SIG-M5 (cell line): Measurements from ENCODE around the gene ANKLE2.
"Not testable (repeated sequence)": the region's sequence is repeated elsewhere in the genome, so short reads cannot be mapped to it uniquely, and the experiment has no call there.

ENCODE experiments used
- DNase-seq: peaks from one replicate; lab custom pipeline; 2025; lab: John Stamatoyannopoulos, UW

The ANKLE2 gene

GRCh38 chr12:132761032-132761920 lies at the start of gene ANKLE2:
TSS of gene ANKLE2 (minus strand) at chr12:132761832. CDS start at chr12:132761798, 34 bp downstream.
- no peak for DNase-seq

- DNase-seq = not testable (repeated sequence)
Observed at GRCh38 chr12:132809391-132809790, 47.8 kb upstream of the ANKLE2 start.

GRCh38 chr12:132807295-132808092 lies 45.9 kb upstream of the ANKLE2 start:
- no peak for DNase-seq

GRCh38 chr12:132806857-132807256 lies 45.2 kb upstream of the ANKLE2 start:
- DNase-seq = no peak

- no peak for DNase-seq
Observed at GRCh38 chr12:132804426-132804861, 42.8 kb upstream of the ANKLE2 start.

- no peak for DNase-seq
Observed at GRCh38 chr12:132803888-132804287, 42.3 kb upstream of the ANKLE2 start.

- no peak for DNase-seq
Observed at GRCh38 chr12:132803125-132803524, 41.5 kb upstream of the ANKLE2 start.

- DNase-seq = no peak
Observed at GRCh38 chr12:132801741-132802140, 40.1 kb upstream of the ANKLE2 start.

- no peak for DNase-seq
Observed at GRCh38 chr12:132798836-132799235, 37.2 kb upstream of the ANKLE2 start.

- DNase-seq = no peak
Observed at GRCh38 chr12:132797820-132798570, 36.4 kb upstream of the ANKLE2 start.

GRCh38 chr12:132795847-132796246 lies 34.2 kb upstream of the ANKLE2 start:
- no peak for DNase-seq

- DNase-seq = not testable (repeated sequence)
Observed at GRCh38 chr12:132791940-132792339, 30.3 kb upstream of the ANKLE2 start.

GRCh38 chr12:132789099-132789471 lies 27.5 kb upstream of the ANKLE2 start:
- DNase-seq = no peak

- DNase-seq = no peak
Observed at GRCh38 chr12:132788375-132789098, 26.9 kb upstream of the ANKLE2 start.

GRCh38 chr12:132787877-132788276 lies 26.2 kb upstream of the ANKLE2 start:
- no peak for DNase-seq

- no peak for DNase-seq
Observed at GRCh38 chr12:132786192-132786591, 24.6 kb upstream of the ANKLE2 start.

GRCh38 chr12:132784580-132784979 lies 22.9 kb upstream of the ANKLE2 start:
- DNase-seq = no peak

GRCh38 chr12:132783917-132784531 lies 22.4 kb upstream of the ANKLE2 start:
- no peak for DNase-seq

- no peak for DNase-seq
Observed at GRCh38 chr12:132781938-132782337, 20.3 kb upstream of the ANKLE2 start.

- no peak for DNase-seq
Observed at GRCh38 chr12:132779781-132780353, 18.2 kb upstream of the ANKLE2 start.

GRCh38 chr12:132777614-132778013 lies 16.0 kb upstream of the ANKLE2 start:
- DNase-seq = no peak
